ENCODE results near the gene CCSER1.

- no peak for TF ChIP-seq POLR2A (IDR thresholded peaks at IDR 0.05)
- no peak for TF ChIP-seq CTCF (IDR thresholded peaks at IDR 0.05)
- no peak for TF ChIP-seq EP300 (IDR thresholded peaks at IDR 0.05)
Measured at GRCh38 chr4:91085961-91086360, 958.8 kb downstream of the CCSER1 start.
